Stimulated activated naive CD8-positive, alpha-beta T cell treated with anti-CD3 and anti-CD28 coated beads, Interleukin-15, Interleukin-2, amounts not matched to agents 100 ng/mL and 50 ng/mL, for 24 hours (primary cell): Measurements from ENCODE around the gene ACBD5.
A peak's percentile ranks its signal among the peaks of the same experiment; 100 is the strongest.
"Not testable (repeated sequence)": the region's sequence is repeated elsewhere in the genome, so short reads cannot be mapped to it uniquely, and the experiment has no call there.

Experiments
- H3K27ac Mint-ChIP-seq: one replicate; pipeline ENCODE4 v1.8.0; 2021; ENCODE audit warnings: mild to moderate bottlenecking, mixed read lengths
- H3K27me3 Mint-ChIP-seq: one replicate; pipeline ENCODE4 v1.8.0; 2021; ENCODE audit warnings: mixed read lengths
- H3K36me3 Mint-ChIP-seq: one replicate; pipeline ENCODE4 v1.8.0; 2021; ENCODE audit warnings: low read depth, mixed read lengths
- H3K4me1 Mint-ChIP-seq: one replicate; pipeline ENCODE4 v1.8.0; 2021; ENCODE audit warnings: low read depth, mixed read lengths
- H3K4me3 Mint-ChIP-seq: one replicate; pipeline ENCODE4 v1.8.0; 2021; ENCODE audit warnings: mild to moderate bottlenecking, mixed read lengths
- H3K9me3 Mint-ChIP-seq: one replicate; pipeline ENCODE4 v1.8.0; 2021; ENCODE audit warnings: mixed read lengths

Gene ACBD5

GRCh38 chr10:27247006-27247405, 6.4 kb upstream of the ACBD5 start:
- peaks cover 24% of the 10 kb centered on the region for H3K4me1 Mint-ChIP-seq
- no peaks in the 10 kb centered on the region for H3K9me3 Mint-ChIP-seq
- H3K27ac Mint-ChIP-seq: no peak overlapping the region
- peaks cover 12% of the 10 kb centered on the region for H3K36me3 Mint-ChIP-seq
- no peak overlapping the region for H3K4me3 Mint-ChIP-seq
- H3K27me3 Mint-ChIP-seq: no peaks in the 10 kb centered on the region

DNA sequence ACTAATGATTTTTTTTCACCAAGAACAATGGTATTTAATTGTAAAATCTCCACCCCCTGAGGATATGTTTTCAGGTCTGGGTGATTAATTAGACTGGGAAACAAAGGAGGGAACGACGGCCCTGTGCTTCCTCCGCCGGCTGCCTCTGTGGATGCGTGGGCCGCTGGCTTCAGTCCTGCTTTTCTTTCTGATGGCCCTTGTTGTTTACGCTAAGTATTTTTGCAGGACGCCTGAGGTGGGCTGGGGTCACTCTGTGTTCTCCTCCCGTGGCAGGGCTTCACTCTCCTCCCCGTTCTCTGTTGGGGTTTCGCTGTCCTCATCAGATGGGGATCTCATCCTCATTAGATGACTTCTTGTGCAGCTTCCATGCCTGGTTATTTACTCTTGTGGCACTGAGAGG, 5.2 kb upstream of the ACBD5 start:
- Mint-ChIP-seq H3K9me3 (no peaks in the 10 kb centered on the region), H3K36me3 (peaks cover 12% of the 10 kb centered on the region), H3K4me1 (peaks cover 30% of the 10 kb centered on the region), H3K27ac (no peak overlapping the region), H3K4me3 (no peak overlapping the region), H3K27me3 (no peaks in the 10 kb centered on the region)

- Mint-ChIP-seq H3K9me3 (no peaks in the 10 kb centered on the region), H3K36me3 (peaks cover 12% of the 10 kb centered on the region), H3K27me3 (no peaks in the 10 kb centered on the region), H3K27ac (no peak overlapping the region), H3K4me3 (no peak overlapping the region), H3K4me1 (peaks cover 33% of the 10 kb centered on the region)
Observed at GRCh38 chr10:27244976-27245375, 4.4 kb upstream of the ACBD5 start.

DNA sequence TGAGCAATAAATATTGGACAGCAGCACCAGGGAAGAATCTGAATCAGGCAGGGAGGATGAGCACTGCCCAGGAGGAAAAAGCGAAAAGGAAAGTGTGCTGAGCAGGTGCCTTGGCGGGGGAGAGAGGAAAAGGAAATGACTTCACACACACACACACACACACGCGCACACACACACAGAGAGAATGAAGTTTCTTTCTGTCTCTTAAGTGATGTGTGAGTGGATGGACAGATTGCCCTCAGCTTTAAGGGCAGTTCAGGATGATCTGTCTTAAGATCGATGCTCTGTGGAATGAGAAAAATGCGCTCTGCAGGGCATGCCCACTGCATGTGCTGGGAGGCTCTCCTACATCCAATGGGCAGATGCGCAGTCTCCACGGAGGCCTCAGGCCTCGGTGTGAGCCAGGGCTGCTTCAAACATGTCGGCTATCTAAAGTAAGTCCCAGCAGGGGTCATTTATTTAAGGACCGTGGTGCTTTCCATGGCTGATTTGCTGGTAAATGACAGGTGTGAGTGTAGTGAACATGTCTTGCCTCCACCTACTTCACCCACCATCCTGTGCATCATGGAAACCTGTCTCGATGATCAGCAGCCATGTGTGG, 2.5 kb upstream of the ACBD5 start:
- Mint-ChIP-seq H3K36me3 (peaks cover 16% of the 10 kb centered on the region), H3K4me1 (peaks cover 44% of the 10 kb centered on the region), H3K9me3 (no peaks in the 10 kb centered on the region), H3K4me3 (peak overlapping the region; percentile 99), H3K27me3 (no peaks in the 10 kb centered on the region), H3K27ac (peak overlapping the region; percentile 99)

DNA sequence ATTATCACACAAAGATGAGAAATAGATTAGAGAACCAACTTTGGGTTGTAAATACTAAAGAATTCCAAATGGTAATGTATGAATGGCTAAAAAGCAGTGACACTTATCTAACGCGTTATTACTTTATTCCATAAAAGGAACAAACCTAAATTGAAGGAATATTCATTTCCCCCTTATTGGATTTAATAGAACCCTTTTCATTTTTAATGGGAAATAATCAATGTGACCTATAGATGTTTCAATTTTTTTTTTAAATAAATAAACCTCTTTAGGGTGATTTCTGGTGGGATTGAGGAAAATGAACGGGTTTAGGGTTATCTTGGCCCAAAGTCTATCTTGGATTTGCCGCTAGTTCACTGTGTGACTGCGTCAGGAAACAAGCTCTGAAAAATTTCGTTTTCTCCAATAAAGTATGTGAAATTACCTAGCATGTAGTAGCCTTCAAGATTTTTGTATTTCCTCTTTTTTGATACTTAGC, 1.9 kb upstream of the ACBD5 start:
- no peaks in the 10 kb centered on the region for H3K27me3 Mint-ChIP-seq

DNA sequence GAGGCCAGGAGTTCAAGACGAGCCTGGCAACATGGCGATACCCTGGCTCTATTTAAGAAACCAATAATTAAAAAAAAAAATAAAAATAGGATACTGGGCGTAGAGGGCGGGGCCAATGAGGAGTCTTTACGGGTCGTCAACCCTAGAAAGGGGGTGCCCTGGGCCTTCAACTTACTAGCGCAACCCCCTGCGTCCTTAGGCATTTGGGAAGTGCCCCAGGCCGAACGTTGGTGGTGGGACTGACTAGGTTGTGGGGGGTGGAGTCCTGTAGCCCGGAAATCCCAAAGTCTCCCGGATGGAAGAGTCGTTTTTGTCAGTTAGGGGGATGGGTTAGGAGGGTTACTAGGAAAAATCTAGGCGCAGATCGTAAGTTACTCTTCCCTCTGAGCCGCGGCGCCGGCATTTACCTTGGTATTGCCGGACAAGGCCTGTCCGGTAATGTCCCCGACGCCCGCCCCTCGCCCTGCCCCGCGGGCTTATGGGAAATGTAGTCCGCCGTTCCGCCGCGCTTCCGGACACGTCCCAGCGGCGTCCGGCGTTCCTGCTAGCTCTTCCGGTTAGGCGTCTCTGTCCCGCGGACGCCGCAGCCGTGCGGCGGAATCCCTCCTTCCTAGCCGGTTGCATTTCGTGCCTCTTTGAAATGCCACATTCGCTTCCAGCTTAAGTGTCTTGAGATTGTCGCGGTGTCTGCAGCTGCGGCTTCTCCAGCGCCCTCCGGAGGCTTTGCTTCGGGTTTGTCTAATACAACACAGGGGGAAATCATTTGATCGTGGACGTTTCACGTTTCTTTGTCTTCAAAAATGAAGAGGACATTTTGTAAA, 1.3 kb upstream of the ACBD5 start:
- Mint-ChIP-seq H3K27ac (peak overlapping the region; percentile 99), H3K4me1 (peaks cover 44% of the 10 kb centered on the region), H3K36me3 (peaks cover 16% of the 10 kb centered on the region), H3K27me3 (no peaks in the 10 kb centered on the region), H3K9me3 (no peaks in the 10 kb centered on the region), H3K4me3 (peak overlapping the region; percentile 99)

More for the DNA sequence above, 1.9 kb upstream of the ACBD5 start:
- H3K27ac Mint-ChIP-seq: peak overlapping the region; percentile 99
- H3K36me3 Mint-ChIP-seq: peaks cover 16% of the 10 kb centered on the region
- no peaks in the 10 kb centered on the region for H3K9me3 Mint-ChIP-seq
- H3K4me3 Mint-ChIP-seq: peak overlapping the region; percentile 99
- peaks cover 44% of the 10 kb centered on the region for H3K4me1 Mint-ChIP-seq

DNA sequence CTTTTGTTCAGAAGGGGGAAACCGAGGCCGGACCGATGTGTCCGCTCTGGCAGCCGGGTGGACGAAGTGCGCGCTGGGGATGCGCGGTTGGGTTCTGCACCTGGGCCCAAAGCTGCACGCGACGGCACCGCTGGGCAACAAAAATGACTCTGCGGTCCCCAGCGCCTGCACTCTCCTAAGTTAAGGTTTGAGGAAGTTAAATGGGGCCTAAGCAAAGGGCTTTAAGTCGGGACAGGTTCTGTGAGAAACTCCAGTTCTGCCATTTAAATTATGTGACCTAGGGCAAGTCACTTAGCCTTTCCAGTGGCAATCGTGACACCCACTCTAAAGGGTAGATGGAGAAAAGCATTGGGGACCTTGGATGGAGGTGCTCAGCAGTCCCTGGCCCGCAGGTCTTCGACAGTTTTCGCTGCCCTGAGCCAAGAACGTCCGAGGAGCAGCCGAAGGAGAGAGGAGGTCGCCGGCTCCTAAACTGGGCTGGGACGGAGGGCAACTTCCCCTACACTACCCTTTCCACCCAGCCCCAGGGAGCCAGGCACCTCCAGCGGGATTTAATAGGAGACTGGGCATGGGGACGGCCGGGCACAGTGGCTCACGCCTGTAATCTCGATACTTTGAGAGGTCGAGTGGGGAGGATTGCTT, 534 bp upstream of the ACBD5 start:
- no peaks in the 10 kb centered on the region for H3K27me3 Mint-ChIP-seq
- no peaks in the 10 kb centered on the region for H3K9me3 Mint-ChIP-seq
- H3K4me3 Mint-ChIP-seq: peak overlapping the region; percentile 99
- peaks cover 44% of the 10 kb centered on the region for H3K4me1 Mint-ChIP-seq
- peak overlapping the region; percentile 99 for H3K27ac Mint-ChIP-seq
- H3K36me3 Mint-ChIP-seq: peaks cover 16% of the 10 kb centered on the region

GRCh38 chr10:27237531-27237930, 3.1 kb downstream of the ACBD5 start:
- H3K27ac Mint-ChIP-seq, H3K36me3 Mint-ChIP-seq, H3K4me3 Mint-ChIP-seq, H3K9me3 Mint-ChIP-seq, H3K27me3 Mint-ChIP-seq: not testable (repeated sequence)
- H3K4me1 Mint-ChIP-seq: peaks cover 21% of the 10 kb centered on the region

GRCh38 chr10:27236589-27237128, 3.9 kb downstream of the ACBD5 start:
- peaks cover 12% of the 10 kb centered on the region for H3K36me3 Mint-ChIP-seq
- not testable (repeated sequence) for H3K27ac Mint-ChIP-seq, H3K27me3 Mint-ChIP-seq, H3K4me3 Mint-ChIP-seq, H3K9me3 Mint-ChIP-seq
- peaks cover 21% of the 10 kb centered on the region for H3K4me1 Mint-ChIP-seq

DNA sequence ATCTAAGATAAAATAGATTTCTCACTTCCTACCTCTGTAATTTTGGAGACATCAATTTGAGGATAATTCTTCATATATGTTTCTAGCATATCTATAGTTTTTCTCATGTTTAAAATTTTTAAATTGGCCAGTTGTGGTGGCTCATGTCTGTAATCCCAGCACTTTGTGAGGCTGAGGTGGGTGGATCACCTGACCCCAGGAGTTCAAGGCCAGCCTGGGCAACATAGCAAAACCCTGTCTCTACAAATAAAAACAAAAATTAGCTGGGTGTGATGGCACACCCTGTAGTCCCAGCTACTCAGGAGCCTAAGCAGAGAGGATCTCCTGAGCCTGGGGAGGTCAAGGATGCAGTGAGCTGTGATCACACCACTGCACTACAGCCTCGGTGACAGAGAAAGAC, 4.9 kb downstream of the ACBD5 start:
- Mint-ChIP-seq H3K9me3 (no peaks in the 10 kb centered on the region), H3K27me3 (no peaks in the 10 kb centered on the region), H3K27ac (no peak overlapping the region), H3K4me1 (peaks cover 15% of the 10 kb centered on the region), H3K36me3 (peaks cover 21% of the 10 kb centered on the region), H3K4me3 (no peak overlapping the region)

- H3K27me3 Mint-ChIP-seq: no peaks in the 10 kb centered on the region
- H3K9me3 Mint-ChIP-seq: no peaks in the 10 kb centered on the region
- H3K4me3 Mint-ChIP-seq: no peak overlapping the region
- H3K27ac Mint-ChIP-seq: no peak overlapping the region
- H3K4me1 Mint-ChIP-seq: peaks cover 14% of the 10 kb centered on the region
- H3K36me3 Mint-ChIP-seq: peaks cover 26% of the 10 kb centered on the region
Observed at GRCh38 chr10:27230022-27230421, 10.6 kb downstream of the ACBD5 start.

- peaks cover 28% of the 10 kb centered on the region for H3K36me3 Mint-ChIP-seq
- H3K4me3 Mint-ChIP-seq: no peak overlapping the region
- H3K27ac Mint-ChIP-seq: no peak overlapping the region
- H3K27me3 Mint-ChIP-seq: no peaks in the 10 kb centered on the region
- H3K4me1 Mint-ChIP-seq: peaks cover 20% of the 10 kb centered on the region
- H3K9me3 Mint-ChIP-seq: no peaks in the 10 kb centered on the region
Observed at GRCh38 chr10:27225642-27226257, 14.8 kb downstream of the ACBD5 start.

- H3K27ac Mint-ChIP-seq: peak overlapping the region; percentile 26
- no peaks in the 10 kb centered on the region for H3K9me3 Mint-ChIP-seq
- no peaks in the 10 kb centered on the region for H3K27me3 Mint-ChIP-seq
- H3K36me3 Mint-ChIP-seq: peaks cover 30% of the 10 kb centered on the region
- H3K4me3 Mint-ChIP-seq: no peak overlapping the region
- H3K4me1 Mint-ChIP-seq: peaks cover 20% of the 10 kb centered on the region
Observed at GRCh38 chr10:27225011-27225590, 15.5 kb downstream of the ACBD5 start.

DNA sequence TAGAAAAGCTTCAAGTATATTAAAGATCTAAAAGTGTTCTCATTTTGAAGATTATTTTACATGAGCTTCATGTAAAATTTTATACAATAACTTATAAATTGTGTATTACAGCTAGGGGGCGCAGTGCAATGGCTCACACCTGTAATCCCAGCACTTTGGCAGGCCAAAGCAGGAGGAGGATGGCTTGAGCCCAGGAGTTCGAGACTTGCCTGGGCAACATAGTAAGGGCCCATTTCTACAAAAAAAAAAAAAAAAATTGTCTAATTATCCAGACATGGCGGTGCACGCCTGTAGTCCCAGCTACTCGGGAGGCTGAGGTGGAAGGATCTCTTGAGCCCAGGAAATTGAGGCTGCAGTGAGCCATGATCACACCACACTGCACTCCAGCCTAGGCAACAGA, 16.6 kb downstream of the ACBD5 start:
- no peak overlapping the region for H3K4me3 Mint-ChIP-seq
- H3K36me3 Mint-ChIP-seq: peaks cover 38% of the 10 kb centered on the region
- no peak overlapping the region for H3K27ac Mint-ChIP-seq
- H3K9me3 Mint-ChIP-seq: no peaks in the 10 kb centered on the region
- no peaks in the 10 kb centered on the region for H3K27me3 Mint-ChIP-seq
- H3K4me1 Mint-ChIP-seq: peaks cover 20% of the 10 kb centered on the region
